ENCODE results near the gene DRC7. TPM values are rescaled to one million over a fixed set of nuclear protein-coding genes. Genes with fewer than 3 reads are reported as not detected.

Gene DRC7
- polyA plus RNA-seq, 1 donor (not counting 4 experiments of a cell fraction or from before 2014, with no cell fraction given): not detected

DNA sequence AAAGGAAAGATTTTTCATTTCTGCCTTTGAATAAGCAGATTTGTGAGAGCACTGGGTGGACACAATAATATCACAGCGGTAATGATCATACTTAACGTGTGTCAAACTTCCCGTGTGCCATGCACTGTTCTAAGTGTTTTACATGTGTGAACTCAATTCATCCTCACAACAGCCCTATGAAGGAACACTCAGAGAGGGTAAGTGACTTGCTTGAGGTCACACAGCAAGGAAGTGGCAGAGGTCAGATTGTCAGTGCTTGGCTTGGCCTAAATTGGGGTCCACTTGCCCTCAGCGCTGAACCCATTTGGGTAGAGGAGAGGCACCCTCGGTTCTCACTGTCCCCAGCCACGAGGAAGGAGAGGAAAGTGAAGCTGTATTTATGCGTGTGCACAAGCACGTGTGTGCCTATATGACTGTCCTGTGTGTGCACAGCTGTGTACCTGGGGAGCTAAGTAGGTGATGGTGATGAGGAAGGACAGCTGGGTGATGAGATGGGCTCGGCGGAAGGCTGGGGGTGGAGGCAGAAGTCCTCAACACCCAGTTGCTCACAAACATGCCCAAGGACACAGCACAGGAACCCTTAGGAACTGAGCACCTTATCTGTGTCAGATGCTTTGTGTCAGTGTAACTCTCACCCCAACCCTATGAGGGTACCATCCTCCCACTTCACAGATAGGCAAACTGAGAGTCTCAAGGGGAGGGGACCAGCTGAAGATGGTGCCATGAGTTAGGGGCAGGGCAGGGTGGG is 36.3 kb upstream of the DRC7 start:
- no peak overlapping the region for H3K4me3 ChIP-seq (ENCODE audit: control insufficient read depth in 2 of 3, extremely low read depth in 1 of 3, insufficient read depth in 2 of 3, low read depth in 1 of 3, low read length in 3 of 3)
- TF ChIP-seq, protein P1, sequence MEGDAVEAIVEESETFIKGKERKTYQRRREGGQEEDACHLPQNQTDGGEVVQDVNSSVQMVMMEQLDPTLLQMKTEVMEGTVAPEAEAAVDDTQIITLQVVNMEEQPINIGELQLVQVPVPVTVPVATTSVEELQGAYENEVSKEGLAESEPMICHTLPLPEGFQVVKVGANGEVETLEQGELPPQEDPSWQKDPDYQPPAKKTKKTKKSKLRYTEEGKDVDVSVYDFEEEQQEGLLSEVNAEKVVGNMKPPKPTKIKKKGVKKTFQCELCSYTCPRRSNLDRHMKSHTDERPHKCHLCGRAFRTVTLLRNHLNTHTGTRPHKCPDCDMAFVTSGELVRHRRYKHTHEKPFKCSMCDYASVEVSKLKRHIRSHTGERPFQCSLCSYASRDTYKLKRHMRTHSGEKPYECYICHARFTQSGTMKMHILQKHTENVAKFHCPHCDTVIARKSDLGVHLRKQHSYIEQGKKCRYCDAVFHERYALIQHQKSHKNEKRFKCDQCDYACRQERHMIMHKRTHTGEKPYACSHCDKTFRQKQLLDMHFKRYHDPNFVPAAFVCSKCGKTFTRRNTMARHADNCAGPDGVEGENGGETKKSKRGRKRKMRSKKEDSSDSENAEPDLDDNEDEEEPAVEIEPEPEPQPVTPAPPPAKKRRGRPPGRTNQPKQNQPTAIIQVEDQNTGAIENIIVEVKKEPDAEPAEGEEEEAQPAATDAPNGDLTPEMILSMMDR (optimal IDR thresholded peaks at IDR 0.05 in 1 of 3, IDR thresholded peaks at IDR 0.05 in 1 of 3, conservative IDR thresholded peaks at IDR 0.05 in 1 of 3; ENCODE audit: extremely low read depth in 1 of 3, insufficient read depth in 2 of 3, low read length in 3 of 3): no peak
- no peak for TF ChIP-seq EZH2 (IDR thresholded peaks at IDR 0.05; ENCODE audit: low read length)
- H4K20me1 ChIP-seq (ENCODE audit: control insufficient read depth, extremely low read depth, insufficient read depth, low read length): peaks cover 6% of the 10 kb centered on the region
- no peaks in the 10 kb centered on the region for H3K9me3 ChIP-seq (ENCODE audit: control insufficient read depth, low read depth, low read length)
- DNase-seq (ENCODE audit: low read depth, low spot score) (no peak), FAIRE-seq (no peak)
- dilution Hi-C loops (cut with MboI; ENCODE audit: extremely low pct_ligation_motif_present, low sequenced_read_pairs): no loop called here
- no peak overlapping the region for H3K27ac ChIP-seq (ENCODE audit: control insufficient read depth, insufficient read depth, low read length)
- no peaks in the 10 kb centered on the region for H3K79me2 ChIP-seq (ENCODE audit: control insufficient read depth, insufficient read depth, low read length)
- H2AFZ ChIP-seq (ENCODE audit: control insufficient read depth, low read length): no peak overlapping the region
- no peaks in the 10 kb centered on the region for H3K27me3 ChIP-seq (ENCODE audit: control insufficient read depth, extremely low read depth, insufficient read depth, low read length)
- peaks cover 4% of the 10 kb centered on the region for H3K9me1 ChIP-seq (ENCODE audit: control insufficient read depth, extremely low read depth, insufficient read depth, low read length)
- peaks cover 51 to 53% of the 10 kb centered on the region in 2 experiments for H3K36me3 ChIP-seq (ENCODE audit: control insufficient read depth in 2 of 2, extremely low read depth in 1 of 2, insufficient read depth in 2 of 2, low read length in 2 of 2)
- no peak overlapping the region for H3K9ac ChIP-seq (ENCODE audit: control insufficient read depth, extremely low read depth, insufficient read depth, low read length)
- no peak overlapping the region for H3K4me2 ChIP-seq (ENCODE audit: control insufficient read depth, extremely low read depth, insufficient read depth, low read depth, low read length)
- peaks cover 18% of the 10 kb centered on the region for H3K4me1 ChIP-seq (ENCODE audit: control insufficient read depth, extremely low read depth, insufficient read depth, low read length)

DNA sequence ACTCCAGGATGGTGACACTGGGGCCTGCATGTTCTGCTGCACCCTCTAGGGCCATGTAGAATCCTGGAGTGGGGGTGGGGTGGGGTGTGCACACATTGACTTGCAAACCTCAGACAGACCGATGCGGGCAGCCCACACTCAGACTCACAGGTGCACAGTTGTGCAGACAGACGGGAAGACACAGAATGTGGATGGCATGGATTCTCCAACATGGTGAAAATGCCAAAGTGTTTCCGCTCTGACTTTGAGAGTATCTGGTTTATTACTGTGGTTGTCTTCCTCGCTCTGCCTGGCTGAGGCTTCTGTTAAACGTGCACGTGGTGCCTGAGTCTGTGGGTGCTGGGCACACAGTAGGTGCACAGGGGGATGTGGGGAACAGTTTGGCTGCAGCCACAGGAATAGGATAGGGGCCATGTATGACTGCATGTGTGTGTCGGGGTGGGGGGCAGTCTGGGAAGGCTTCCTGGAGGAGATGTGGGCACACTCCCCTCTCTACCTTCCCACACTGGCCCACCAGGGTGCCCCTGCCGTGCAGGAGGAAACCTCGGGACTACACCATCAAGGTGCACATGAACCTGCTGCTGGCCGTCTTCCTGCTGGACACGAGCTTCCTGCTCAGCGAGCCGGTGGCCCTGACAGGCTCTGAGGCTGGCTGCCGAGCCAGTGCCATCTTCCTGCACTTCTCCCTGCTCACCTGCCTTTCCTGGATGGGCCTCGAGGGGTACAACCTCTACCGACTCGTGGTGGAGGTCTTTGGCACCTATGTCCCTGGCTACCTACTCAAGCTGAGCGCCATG is 35.5 kb upstream of the DRC7 start:
- dilution Hi-C loops (cut with MboI; ENCODE audit: extremely low pct_ligation_motif_present, low sequenced_read_pairs): no loop called here
- no peak overlapping the region for H3K4me2 ChIP-seq (ENCODE audit: control insufficient read depth, extremely low read depth, insufficient read depth, low read depth, low read length)
- peaks cover 49 to 54% of the 10 kb centered on the region in 2 experiments for H3K36me3 ChIP-seq (ENCODE audit: control insufficient read depth in 2 of 2, extremely low read depth in 1 of 2, insufficient read depth in 2 of 2, low read length in 2 of 2)
- DNase-seq (ENCODE audit: low read depth, low spot score) (no peak), FAIRE-seq (no peak)
- peaks cover 4% of the 10 kb centered on the region for H3K9me1 ChIP-seq (ENCODE audit: control insufficient read depth, extremely low read depth, insufficient read depth, low read length)
- no peak for TF ChIP-seq EZH2 (IDR thresholded peaks at IDR 0.05; ENCODE audit: low read length)
- TF ChIP-seq, protein P1 (optimal IDR thresholded peaks at IDR 0.05 in 1 of 3, IDR thresholded peaks at IDR 0.05 in 1 of 3, conservative IDR thresholded peaks at IDR 0.05 in 1 of 3; ENCODE audit: extremely low read depth in 1 of 3, insufficient read depth in 2 of 3, low read length in 3 of 3): no peak
- H4K20me1 ChIP-seq (ENCODE audit: control insufficient read depth, extremely low read depth, insufficient read depth, low read length): peaks cover 6% of the 10 kb centered on the region
- no peak overlapping the region for H3K27ac ChIP-seq (ENCODE audit: control insufficient read depth, insufficient read depth, low read length)
- H3K27me3 ChIP-seq (ENCODE audit: control insufficient read depth, extremely low read depth, insufficient read depth, low read length): no peaks in the 10 kb centered on the region
- H3K79me2 ChIP-seq (ENCODE audit: control insufficient read depth, insufficient read depth, low read length): no peaks in the 10 kb centered on the region
- no peak overlapping the region for H2AFZ ChIP-seq (ENCODE audit: control insufficient read depth, low read length)
- no peaks in the 10 kb centered on the region for H3K9me3 ChIP-seq (ENCODE audit: control insufficient read depth, low read depth, low read length)
- no peak overlapping the region for H3K4me3 ChIP-seq (ENCODE audit: control insufficient read depth in 2 of 3, extremely low read depth in 1 of 3, insufficient read depth in 2 of 3, low read depth in 1 of 3, low read length in 3 of 3)
- H3K4me1 ChIP-seq (ENCODE audit: control insufficient read depth, extremely low read depth, insufficient read depth, low read length): peaks cover 10% of the 10 kb centered on the region
- no peak overlapping the region for H3K9ac ChIP-seq (ENCODE audit: control insufficient read depth, extremely low read depth, insufficient read depth, low read length)

Measured in keratinocyte (primary cell).